Renal pelvis (tissue), 4 donors: ENCODE results near the gene TNIK. TPM values are rescaled to one million over a fixed set of nuclear protein-coding genes. Genes with fewer than 3 reads are reported as not detected.
"Not testable (repeated sequence)": the region's sequence is repeated elsewhere in the genome, so short reads cannot be mapped to it uniquely, and the experiment has no call there.

Experiments
- DNase-seq: peaks from one replicate; pipeline ENCODE4 v3.0.0-alpha.2; 2013
- polyA plus RNA-seq, 3 donors: library from polyadenylated mRNA; unstranded; fragments of 120-200 nt; gene quantifications; one replicate each; pipeline ENCODE4 v1.2.1, GENCODE V29; 2013; ENCODE audit not compliant: insufficient read length in 3 of 3

Gene TNIK
- polyA plus RNA-seq, 3 donors: 19.2 to 23.7 (median 20.0) TPM

GRCh38 chr3:171387062-171387461 lies 73.1 kb downstream of the TNIK start:
- no peak for DNase-seq

DNA sequence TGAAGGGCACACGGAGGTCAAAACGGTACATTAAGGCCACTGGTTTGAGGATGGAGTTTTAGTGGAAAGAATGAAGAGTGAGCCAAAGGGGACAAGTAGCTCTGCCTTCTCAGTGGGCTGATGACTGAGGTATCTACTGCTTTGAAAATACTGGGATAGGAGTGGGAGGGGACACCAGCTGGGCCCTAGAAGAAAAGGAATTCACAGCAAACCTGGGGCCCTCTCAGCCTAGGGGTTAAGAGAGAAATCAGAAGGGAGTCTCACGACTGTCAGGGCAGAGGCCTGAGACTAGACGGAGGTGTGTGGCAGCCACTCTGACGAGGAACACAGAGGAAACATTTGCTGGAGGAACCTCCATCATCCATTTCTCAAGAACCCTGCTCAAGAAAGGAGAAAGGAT lies 75.1 kb downstream of the TNIK start:
- DNase-seq: no peak

- DNase-seq: no peak
These were observed 75.9 kb downstream of the TNIK start for GRCh38 chr3:171384101-171384891.

DNA sequence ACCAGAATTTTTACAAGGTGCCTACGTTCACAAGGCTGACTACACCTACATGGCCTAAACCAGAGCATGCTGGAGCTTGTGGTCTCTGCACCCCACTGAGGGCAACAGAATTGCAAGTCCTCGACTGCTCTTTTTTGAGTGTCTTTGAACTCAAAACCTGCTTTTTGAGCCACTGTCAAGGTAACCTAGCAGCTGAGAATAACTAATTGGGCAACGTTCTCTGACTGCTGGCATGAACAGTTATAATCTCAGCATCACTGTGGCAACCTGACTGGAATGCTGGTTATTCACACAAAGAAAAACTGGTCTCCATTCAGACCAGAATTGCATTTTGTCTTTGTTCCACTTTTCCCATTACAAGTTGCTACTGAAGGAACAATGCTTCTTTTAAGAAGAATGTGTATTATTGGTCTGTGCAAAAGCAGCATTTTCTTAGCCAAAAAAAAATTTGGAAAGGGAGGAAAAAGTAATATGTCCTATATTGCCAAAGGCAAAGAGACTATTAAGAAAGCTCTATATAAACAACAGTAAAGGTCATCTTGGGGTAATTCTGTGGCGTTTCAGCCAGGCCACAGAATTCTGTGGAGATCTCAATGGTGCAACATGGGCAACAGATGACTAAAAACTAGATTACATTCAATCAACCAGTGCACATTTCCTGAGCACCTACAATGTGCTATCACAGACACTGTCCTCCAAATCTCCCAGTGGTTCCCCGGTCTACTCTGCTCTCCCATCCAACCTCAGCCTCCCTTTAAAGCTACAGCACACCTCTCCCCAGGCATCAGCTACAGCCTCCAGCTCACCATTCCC lies 76.8 kb downstream of the TNIK start:
- no peak for DNase-seq

DNA sequence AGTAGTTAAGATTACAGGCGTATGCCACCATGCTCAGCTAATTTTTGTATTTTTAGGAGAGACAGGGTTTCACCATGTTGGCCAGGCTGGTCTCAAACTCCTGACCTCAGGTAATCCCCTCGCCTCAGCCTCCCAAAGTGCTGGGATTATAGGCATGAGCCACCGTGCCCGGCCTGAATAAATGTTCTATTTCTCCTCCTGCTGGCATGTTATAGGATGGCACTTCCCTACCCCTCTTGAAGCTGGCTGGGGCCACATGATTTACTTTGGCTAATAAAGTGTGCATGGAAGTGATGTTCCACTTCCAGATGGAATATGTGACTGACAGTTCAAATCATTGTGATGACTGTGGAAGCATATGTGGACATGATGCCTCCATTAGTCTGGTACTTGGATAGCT lies 77.9 kb downstream of the TNIK start:
- not testable (repeated sequence) for DNase-seq

DNA sequence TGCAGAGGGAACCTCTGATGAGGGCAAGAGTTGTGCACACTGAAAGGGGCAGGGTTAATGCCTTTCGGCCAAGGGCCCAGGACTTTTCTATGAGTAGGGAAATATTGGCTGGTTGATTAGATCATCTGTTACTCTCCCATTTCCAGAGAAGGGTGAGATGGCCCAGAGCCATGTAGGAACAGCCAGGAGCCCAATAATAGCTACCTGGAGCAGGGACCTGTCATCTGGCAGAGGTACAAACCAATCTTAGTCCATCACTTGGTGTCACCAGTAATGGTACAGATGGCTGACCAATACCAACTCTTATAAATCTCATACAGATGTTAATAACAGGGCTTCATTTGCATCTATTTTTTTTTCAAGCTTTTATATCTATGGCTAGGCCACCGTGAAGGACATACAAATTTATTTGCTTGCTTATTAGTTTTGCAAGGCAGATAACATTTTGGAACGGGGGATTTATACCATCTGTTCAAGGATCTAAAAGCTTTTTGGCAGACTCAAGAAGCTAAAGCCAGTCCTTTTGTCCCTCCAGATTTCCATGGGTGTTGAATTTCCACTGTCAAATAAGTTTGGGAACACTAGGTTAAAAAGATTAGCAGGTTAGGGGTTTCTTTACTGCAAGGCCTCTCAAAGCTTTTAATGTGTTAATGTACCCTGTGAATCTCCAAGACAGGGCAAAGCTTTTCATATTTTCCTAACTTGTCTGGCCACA lies 79.3 kb downstream of the TNIK start:
- no peak for DNase-seq

- DNase-seq: no peak
These were observed 80.2 kb downstream of the TNIK start for GRCh38 chr3:171379961-171380483.

DNA sequence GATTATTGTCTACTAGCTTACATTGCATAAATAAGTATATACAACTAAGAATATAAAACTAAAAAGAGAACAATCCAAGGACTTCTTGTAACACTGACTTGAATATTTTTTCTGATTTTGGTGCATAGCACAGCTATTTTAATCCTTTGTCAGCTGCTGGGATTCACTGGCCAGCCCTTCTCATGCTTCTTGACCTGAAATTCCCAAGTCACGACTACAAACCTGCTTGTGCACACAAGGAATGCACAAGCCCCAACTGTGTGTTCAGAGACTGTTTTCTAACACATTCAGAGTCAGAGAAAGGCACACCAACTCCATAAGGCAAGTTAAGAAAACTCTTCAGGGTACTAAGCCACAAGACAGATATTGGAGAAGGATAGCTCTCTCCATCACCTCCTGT lies 80.9 kb downstream of the TNIK start:
- DNase-seq: no peak

DNA sequence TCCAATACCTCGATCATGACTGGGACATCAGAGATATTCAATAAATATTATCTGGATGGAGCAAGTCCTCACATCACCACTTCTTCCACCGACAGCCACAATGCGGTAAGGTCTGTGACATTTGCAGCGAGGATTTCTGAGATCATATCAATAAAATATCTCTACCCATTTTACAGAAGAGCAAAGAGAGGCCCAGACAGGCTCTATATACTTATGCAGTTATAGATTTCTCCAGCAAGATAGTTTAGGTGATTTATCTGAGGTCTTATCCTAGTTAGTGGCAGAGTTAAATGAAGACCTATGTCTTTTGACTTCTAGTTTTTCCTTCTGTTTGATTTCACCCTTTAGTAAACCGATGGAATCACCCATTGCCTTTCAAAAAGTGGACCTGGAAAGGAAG lies 81.6 kb downstream of the TNIK start:
- DNase-seq: no peak

DNA sequence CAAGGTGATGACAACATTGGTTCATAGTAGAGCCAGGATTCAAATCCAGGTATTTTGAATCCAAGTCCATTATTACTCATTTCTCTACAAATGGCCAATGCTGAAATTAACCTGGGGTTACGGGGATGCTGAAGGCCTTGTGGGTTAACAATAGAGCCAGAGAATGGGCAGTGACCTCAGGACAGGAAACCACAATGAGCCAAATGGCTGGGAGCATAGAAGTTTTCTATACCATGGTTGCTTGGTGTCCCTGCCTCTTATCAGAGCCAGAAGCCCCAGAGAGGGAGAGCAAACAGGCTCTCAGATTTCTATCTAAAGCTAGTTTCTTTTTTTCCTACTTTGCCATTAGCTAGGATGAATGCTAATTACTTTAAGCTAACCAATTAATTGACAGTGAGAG lies 82.3 kb downstream of the TNIK start:
- no peak for DNase-seq

DNA sequence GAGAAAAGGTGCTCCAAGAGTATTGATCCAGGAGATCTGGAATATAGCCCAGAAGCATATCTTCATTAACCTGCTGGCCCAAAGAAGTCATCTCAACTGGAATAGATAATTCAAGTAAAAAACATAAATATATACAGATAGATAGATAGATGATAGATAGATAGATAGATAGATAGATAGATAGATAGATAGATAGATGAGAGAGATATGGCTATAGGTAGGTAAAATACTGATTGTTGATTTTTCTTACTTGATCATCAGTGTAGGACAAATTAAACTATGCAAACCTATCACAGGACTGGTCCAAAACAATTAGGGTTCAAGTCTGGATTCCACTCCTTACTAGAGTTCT lies 83.6 kb downstream of the TNIK start:
- DNase-seq: no peak

DNA sequence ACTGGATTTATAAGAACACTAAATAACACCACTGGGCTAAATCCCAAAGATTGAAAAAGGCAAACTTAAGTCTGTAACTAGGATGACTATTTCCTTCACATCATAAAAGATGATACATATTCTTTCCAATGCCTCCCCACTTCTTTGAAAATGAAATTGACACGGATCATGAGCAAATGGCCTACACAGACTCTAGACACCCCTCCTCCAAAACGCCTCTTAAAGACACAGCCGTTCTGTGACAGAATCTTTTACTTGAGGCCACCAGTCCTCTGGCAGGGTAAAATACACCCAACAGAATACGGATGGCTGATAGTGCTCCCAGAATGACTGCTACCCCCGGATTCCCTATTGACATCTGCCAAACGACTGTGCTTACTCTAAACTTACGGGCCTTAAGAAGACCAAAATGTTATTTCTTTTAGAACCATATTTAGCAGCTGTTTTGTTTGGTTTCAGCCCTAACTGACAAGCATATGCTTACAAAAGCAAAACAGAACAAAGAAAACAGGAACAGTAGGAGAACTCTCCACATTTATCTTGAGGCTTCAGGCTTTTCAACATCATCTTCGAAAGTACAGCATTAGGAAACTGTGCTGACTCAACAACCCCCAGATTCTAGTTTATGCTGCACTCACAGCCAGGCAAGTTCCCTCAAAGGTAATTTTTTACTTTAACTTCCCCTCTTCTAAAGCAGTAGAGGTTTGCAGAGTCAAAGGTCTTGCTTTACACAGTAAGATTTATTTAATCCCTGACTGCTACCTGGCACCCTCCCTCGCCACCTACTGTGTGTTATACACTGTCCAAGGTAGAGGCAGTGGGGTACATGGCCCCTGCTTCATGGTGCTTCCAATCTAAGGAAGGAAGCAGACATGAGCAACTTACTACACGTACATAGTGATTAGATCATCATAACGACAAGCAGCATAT lies 84.3 kb downstream of the TNIK start:
- no peak for DNase-seq

GRCh38 chr3:171374661-171375285 lies 85.4 kb downstream of the TNIK start:
- DNase-seq: no peak

DNA sequence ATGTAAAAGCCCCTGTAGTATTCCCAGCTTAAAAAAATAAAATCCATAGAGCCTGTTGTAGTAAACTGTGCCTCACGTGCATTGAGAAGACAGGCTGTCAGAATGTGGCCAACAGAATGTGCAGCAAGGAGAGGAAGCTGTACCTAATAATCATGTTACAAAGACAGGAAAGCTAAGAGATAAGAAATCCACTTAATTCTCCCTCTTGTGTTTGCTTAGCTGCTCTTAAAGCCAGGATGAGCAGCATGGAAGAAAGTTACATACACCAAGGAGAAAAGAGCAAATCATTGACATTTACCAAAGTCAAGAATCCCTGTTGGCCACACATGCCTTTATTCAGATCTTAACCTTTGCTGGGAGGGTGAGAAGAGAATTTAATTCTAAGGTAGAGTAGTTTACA lies 85.9 kb downstream of the TNIK start:
- DNase-seq: no peak

DNA sequence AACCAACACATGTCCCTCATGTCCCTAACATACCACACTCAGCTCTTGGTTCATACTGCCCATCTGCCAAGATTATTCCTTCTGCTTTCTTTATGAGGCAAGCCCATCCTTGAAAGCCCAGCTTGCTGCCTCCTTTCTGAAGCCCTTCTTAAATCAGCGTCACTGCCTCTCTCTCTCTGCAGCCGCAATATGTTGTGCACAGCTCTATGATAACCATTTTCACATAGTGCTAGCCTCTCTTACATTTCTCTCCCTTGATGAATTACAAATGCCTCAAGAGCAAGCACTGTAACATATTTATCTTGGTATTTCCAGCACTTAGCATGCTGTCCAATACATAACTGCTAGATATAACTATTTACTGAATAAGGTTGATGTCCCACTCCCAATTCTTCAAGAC lies 86.5 kb downstream of the TNIK start:
- no peak for DNase-seq

- no peak for DNase-seq
These were observed 87.5 kb downstream of the TNIK start for GRCh38 chr3:171372694-171373093.

DNA sequence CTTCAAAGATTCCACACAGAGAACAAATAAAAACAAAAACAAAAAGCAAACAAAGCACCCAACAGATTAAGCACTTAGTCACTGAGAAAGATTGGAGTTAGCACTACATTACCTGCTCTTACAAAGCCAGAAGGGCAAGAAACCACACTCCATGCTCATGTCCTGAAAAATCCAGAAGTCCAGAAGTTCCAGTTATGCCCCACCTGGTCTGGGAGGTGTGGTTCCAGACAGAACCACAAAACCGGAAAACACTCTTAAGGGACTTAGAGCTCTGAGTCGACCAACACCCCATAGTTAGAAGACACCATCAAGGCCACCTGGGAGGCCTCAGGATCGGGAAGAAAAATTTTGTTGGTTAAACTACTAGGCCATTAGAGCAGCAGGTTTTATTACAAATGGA lies 88.9 kb downstream of the TNIK start:
- DNase-seq: no peak

DNA sequence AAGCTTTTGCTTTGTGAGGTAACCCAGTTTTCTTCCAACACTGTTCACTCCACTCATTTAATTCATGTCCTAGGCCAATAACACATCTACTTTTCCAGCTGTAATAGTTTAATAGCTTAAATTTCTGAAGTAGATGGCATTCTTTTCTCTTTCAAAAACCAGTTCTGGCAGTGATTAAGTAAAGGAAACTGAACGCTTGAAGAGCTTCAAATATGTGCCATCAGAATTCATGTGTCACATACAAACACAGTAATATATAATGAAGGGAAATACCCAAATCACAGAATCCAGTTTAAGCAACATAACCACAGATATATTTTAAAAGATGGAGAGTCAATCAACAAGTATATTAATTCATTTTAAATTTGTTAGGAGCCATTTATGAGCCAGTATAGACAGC lies 91.0 kb downstream of the TNIK start:
- DNase-seq: no peak

DNA sequence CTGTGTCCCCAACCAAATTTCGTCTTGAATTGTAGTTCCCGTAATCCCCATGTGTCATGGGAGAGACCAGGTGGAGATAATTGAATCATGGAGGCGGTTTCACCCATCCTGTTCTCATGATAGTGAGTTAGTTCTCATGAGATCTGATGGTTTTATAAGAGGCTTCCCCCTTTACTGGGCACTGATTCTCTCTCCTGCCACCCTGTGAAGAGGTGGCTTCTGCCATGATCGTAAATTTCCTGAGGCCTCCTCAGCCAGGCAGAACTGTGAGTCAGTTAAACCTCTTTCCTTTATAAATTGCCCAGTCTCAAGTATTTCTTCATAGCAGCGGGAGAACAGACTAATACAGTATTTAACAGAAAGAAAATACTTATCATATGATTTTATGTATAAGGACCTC lies 93.5 kb downstream of the TNIK start:
- not testable (repeated sequence) for DNase-seq

DNA sequence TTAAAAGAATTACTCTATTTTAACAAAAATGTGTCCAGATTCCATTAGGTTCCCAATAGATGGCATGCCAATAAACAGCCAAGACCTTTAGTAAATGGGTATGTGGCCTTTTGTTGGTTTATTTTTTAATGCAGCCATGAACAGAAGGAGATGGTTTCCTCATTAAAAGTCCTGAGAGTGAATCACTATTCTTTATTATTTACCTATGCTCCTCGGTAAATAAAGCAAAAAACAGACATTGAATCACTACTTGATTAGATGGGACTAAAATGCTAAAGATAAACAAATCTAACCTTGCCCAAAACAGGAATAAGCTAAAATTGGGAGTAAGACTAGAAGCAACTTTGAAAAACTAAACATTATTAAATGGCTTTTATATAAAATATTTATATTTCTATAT lies 94.2 kb downstream of the TNIK start:
- no peak for DNase-seq

DNA sequence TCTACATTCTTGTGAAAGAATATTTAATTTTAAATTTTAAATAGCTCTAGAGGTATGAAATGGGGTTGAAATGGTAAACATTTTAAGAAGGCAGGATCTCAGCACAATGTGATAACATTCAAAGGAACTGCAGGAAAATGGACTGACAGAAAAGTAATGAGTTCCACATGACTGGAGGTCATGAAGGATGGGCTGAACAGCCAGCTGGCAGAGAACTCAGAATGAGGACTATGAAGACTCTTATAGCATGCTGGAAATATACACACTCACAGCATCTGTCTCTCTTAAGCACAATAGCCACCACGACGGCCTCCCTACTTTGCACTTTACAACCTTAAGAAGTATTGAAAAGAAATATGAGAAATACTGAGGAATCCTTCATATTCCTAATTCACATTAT lies 94.7 kb downstream of the TNIK start:
- no peak for DNase-seq
